Measurements from ENCODE around the gene SYT9.

Gene SYT9

GRCh38 chr11:7422544-7423331, 171.0 kb downstream of the SYT9 start:
- H3K4me3 ChIP-seq (ENCODE audit: low read depth, low read length), result no peak overlapping the region

GRCh38 chr11:7423946-7424345, 172.2 kb downstream of the SYT9 start:
- no peak overlapping the region for H3K4me3 ChIP-seq (ENCODE audit: low read depth, low read length)

DNA sequence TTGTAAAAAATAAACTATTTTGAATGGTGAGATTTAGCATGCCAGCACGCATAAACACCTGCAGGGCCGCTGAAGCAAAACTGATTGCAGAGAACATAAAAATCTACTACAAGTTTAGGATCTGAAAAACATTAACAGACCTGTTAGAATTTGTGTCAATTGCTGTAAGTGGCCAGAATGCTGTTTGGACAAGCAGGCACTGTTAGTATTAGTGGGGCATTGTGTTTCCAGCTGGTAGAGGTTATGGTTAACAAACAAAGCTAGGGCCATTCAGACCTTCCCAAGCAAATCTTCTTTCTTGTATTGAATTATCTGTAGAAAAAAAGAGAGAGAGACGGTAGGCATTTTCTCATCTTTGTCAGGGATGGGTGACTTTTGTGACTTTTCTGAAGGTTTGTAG, 176.0 kb downstream of the SYT9 start:
- H3K4me3 ChIP-seq (ENCODE audit: low read depth, low read length), result no peak overlapping the region

- no peak overlapping the region for H3K4me3 ChIP-seq (ENCODE audit: low read depth, low read length)
Measured at GRCh38 chr11:7428196-7428595, 176.5 kb downstream of the SYT9 start.

GRCh38 chr11:7430496-7430895, 178.8 kb downstream of the SYT9 start:
- no peak overlapping the region for H3K4me3 ChIP-seq (ENCODE audit: low read depth, low read length)

GRCh38 chr11:7435176-7435575, 183.5 kb downstream of the SYT9 start:
- H3K4me3 ChIP-seq (ENCODE audit: low read depth, low read length), result no peak overlapping the region

- H3K4me3 ChIP-seq (ENCODE audit: low read depth, low read length), result no peak overlapping the region
Measured at GRCh38 chr11:7436146-7436545, 184.4 kb downstream of the SYT9 start.

DNA sequence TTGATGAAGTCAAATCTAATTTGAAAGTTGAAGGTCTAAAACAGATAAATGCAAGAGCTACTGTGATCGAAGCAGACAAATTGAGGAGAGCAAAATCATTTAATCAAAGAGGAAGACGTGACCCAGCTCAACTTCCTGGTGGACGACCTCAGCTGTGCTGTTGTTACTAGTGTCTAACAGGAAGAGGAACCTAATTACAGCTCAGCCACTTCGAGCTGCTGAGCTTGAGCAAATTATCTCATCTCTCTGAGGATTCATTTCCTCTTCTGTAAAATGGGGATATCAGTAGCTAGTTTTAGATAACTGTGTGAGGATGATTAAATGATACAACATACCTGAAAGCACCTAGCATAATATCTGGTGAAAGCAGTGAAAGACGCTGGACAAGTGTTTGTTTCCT, 185.0 kb downstream of the SYT9 start:
- no peak overlapping the region for H3K4me3 ChIP-seq (ENCODE audit: low read depth, low read length)

DNA sequence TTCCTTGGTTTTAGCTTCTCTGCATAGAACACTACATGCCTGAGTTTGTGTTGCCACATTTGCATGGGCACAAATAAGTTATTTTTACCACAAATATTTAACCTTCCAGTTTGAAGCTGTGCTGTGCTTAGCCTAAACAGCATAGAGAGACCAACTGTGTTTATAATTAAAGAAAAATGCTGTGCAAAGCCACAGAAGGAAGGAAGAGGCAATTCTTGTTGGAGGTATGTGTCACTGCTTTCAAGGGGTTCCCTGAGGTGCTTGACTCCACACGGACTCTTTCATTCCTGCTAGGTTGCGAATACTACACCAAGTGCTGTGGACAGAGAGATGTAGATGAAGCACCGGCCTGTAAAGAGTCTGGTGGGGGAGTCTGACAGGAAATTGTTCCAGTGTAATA, 186.0 kb downstream of the SYT9 start:
- no peak overlapping the region for H3K4me3 ChIP-seq (ENCODE audit: low read depth, low read length)

DNA sequence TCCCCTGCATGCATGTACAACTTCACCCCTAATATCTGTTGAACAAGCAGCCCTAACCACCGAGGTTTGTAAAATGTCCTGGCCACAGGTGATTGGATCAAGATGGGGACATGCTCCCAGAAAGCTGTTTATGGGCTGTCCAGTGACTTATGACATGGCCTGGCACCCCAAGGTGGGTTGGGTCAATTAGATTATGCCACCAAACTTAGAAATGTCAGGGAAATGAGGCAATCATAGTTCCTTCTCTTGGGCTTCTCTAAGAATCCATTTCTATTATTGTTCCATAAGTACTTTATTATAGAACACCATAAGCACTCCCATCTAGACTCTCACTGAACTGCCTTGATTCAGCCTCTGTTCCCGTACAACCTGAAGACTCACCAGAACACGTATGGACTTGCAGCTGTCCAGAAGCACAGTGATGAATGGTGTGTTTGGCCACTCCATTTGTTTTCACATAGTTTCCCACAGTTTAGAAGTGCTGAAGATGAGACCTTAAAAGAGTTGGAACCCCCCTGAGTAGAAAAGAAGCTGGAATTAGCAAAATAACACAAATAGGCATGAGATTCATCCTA, 188.1 kb downstream of the SYT9 start:
- H3K4me3 ChIP-seq (ENCODE audit: low read depth, low read length), result no peak overlapping the region

DNA sequence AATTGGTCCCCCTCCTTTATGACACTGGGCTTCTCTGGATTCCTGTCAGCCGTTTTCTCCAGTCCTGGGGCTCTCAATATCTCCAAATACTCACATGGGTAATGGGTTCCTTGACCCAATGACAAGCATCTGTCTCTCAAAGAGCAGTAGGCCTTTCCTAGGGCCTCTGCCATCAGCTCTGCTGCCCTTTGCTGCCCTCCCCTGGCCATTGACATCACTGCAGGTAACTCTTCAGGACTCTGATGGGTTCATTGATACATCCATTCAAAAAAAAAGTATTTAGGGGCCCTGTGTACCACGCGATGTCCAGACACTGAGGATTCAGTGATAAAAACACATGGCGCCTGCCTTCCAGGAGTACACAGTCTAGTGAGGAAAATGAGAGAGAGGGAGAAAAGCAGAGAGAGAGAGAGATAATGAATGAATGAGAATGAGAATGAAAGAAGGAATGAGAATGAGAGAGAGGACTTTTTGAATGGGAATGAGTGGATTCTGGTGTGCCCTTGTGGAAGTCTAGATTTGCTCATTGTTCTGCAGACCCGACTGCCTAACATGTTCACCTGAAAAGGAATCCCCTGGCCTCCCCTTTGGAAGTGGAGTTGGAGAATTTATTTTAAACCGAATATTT, 191.0 kb downstream of the SYT9 start:
- no peak overlapping the region for H3K4me3 ChIP-seq (ENCODE audit: low read depth, low read length)

- H3K4me3 ChIP-seq (ENCODE audit: low read depth, low read length), result no peak overlapping the region
Measured at GRCh38 chr11:7444091-7444981, 192.6 kb downstream of the SYT9 start.

GRCh38 chr11:7445564-7445963, 193.9 kb downstream of the SYT9 start:
- no peak overlapping the region for H3K4me3 ChIP-seq (ENCODE audit: low read depth, low read length)

- H3K4me3 ChIP-seq (ENCODE audit: low read depth, low read length), result no peak overlapping the region
Measured at GRCh38 chr11:7448201-7448600, 196.5 kb downstream of the SYT9 start.

- H3K4me3 ChIP-seq (ENCODE audit: low read depth, low read length), result no peak overlapping the region
Measured at GRCh38 chr11:7449211-7449840, 197.6 kb downstream of the SYT9 start.

- H3K4me3 ChIP-seq (ENCODE audit: low read depth, low read length), result no peak overlapping the region
Measured at GRCh38 chr11:7449841-7450214, 198.1 kb downstream of the SYT9 start.

GRCh38 chr11:7450836-7451235, 199.1 kb downstream of the SYT9 start:
- no peak overlapping the region for H3K4me3 ChIP-seq (ENCODE audit: low read depth, low read length)

DNA sequence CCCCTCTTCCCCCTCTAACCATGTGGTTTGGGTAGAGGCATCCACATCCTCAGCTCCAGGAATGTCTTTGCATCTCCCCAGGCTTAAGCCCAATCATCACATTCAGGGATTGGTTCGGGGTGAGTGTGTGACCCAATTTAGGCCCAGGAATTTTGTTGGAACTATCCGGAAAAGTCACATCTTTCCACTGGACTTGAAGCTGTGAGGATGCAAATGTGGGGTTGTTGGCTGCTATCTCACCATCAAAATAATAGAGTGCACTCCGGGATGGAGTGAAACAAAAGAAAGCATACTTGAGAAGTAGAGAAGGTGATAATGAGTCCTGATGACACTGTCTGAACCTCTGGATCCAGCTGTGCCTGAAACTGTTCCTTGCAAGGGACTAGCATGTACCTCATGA, 199.8 kb downstream of the SYT9 start:
- no peak overlapping the region for H3K4me3 ChIP-seq (ENCODE audit: low read depth, low read length)

- no peak overlapping the region for H3K4me3 ChIP-seq (ENCODE audit: low read depth, low read length)
Measured at GRCh38 chr11:7451952-7452494, 200.3 kb downstream of the SYT9 start.

- H3K4me3 ChIP-seq (ENCODE audit: low read depth, low read length), result no peak overlapping the region
Measured at GRCh38 chr11:7454854-7455253, 203.2 kb downstream of the SYT9 start.

DNA sequence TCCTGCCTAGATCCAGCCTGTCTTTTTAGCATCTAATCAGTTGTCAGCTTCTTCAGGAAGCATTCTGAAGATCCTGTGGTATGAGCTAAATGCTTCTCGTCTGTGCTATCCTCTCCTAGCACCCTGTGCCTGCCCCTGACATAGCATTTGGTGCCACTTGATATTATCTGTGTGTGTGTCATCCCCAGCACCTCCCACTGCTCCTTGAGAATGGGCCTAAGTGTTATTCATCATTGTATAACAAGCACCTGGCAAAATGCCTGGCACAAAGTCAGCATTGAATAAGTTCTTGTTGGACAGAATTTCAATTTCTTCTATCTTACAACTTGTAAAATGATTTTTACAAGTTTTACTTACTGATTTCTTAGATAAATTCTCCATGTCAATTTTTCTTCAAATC, 205.5 kb downstream of the SYT9 start:
- no peak overlapping the region for H3K4me3 ChIP-seq (ENCODE audit: low read depth, low read length)
